NT2/D1 (cell line): Measurements from ENCODE around the gene TNRC6C.

ENCODE experiments used
- SUZ12 ChIP-seq: IDR thresholded peaks from 2 replicates; pipeline ENCODE4 v1.6.1; 2011; ENCODE audit not compliant: insufficient read length, insufficient read depth; ENCODE audit errors: extremely low read depth
- YY1 ChIP-seq: IDR thresholded peaks from 2 replicates; pipeline ENCODE4 v1.6.1; 2011; ENCODE audit not compliant: insufficient read length, insufficient read depth
- ZNF274 ChIP-seq: IDR thresholded peaks from 2 replicates; pipeline ENCODE4 v1.6.1; 2011; ENCODE audit warnings: mild to moderate bottlenecking, low read depth, low read length

GRCh38 chr17:78031435-78031834, 72.9 kb downstream of the TNRC6C start:
- TF ChIP-seq SUZ12 = no peak
- TF ChIP-seq YY1 = no peak
- TF ChIP-seq ZNF274 = no peak
